SH-SY5Y (cell line): ENCODE measurements around the gene ZNF101.

Source experiments
- GATA2 ChIP-seq: IDR thresholded peaks from 2 replicates; pipeline ENCODE4 v1.6.1; 2011; ENCODE audit warnings: mild to moderate bottlenecking, low read depth, low read length
- GATA3 ChIP-seq: IDR thresholded peaks from 2 replicates; pipeline ENCODE4 v1.6.1; 2011; ENCODE audit warnings: low read depth, mild to moderate bottlenecking, low read length, moderate library complexity

The ZNF101 gene

DNA sequence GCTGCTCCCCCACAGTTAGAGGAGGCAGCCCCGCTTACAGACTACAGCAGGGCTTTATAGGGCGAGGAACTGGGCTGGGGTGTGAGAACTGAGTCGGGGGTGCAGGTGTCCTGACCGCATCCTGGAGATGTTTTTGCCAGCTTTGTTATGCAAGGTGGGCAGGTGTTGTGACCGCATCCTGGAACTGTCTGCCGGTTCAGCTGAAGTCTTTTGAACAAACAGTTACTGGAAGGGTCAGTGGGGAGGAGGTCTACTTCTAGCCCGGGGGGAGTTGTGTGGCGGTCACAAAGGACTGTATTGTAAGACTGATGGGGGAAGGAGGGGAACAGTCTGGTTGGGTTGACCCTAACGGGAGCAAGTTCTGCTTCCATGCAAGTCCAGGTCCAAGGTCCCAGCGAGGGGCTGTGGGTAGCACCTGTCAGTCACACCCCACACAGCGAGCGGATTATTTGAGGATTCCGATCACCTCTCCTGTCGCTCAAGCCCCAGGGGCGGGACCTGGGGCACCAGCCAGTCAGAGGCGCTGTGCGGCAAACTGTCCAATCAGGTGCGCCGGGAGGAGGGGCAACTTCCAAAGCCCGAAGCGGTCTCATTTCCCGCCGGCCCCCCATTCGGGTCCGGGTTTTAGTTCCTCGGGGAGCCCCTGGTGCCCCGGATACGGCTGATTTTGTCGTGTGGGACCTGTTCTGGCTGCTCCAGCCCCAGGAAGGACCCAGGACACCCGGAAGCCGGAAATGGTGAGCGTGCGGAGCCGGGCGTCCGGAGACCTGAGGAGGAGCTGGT lies at the start of gene ZNF101:
Gene ZNF101 (plus strand): TSS at position 610 of the 783 bp plus-strand sequence. CDS start 125 bp downstream, at position 735.
- TF ChIP-seq GATA3 (no peak), GATA2 (no peak)

DNA sequence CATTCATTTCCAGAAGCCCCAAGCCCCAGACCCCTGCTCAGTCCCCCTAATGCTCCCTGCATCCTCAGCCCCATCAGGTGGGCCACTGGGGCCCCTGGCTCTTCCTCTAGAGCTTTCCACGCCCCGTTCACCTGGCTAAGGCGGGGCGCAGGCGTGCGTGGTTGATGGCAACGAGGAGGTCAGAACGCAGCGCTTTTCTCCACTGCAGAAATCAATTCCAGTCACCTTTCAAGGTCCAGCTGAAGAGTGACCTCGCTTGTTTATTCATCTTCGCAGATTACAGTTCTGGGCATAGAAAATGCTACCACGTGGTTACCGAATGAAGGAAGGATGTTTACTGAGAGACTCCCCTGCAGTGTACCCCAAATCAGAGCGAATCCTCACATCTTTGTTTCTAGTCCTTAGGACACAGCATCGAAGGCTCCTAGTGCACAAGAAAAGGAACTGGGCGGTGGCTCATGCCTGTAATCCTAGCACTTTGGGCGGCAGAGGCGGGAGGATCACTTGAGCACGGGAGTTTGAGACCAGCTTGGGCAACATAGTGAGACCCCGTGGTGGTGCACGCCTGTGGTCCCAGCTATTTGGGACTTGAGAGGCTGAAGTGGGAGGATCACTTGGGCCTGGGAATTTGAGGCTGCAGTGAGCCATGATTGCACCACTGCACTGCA lies 49.3 kb upstream of the ZNF101 start:
- TF ChIP-seq GATA3: no peak
- TF ChIP-seq GATA2: no peak

DNA sequence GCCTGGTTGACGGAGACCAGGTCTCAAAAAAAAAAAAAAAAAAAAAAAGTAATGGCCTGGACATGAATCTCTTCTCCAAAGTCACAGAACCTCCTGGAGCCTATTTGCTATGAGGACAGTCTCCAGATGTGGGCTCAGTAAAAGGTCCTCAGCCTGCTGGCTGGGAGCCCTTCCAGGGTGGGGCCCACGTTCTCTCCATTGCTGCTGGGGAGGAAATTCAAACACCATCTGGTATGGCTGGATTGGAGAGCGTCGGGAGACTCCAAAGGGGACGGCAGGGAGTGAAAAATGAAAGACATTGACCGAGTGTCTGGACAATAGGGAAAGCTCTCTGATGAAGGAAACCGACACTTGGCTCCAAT lies 48.8 kb upstream of the ZNF101 start:
- TF ChIP-seq GATA3 (no peak), GATA2 (no peak)

DNA sequence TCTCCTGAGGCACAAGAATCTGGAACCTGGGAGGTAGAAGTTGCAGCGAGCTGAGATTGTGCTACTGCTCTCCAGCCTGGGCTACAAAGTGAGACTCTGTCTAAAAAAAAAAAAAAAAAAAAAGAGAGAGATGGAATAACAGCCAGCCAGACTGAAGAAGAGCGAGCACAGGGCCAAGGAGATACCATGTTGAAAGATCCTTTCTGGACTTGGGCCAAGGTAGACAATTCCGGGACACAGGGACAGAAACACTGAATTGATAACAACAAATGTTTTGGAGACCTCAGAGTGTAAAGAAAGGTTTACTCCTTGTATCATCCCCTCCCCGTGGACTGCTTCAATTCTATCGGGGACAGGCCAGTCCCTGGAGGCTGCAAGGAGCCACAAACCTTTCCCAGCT lies 45.3 kb upstream of the ZNF101 start:
- TF ChIP-seq GATA2: no peak
- no peak for TF ChIP-seq GATA3

DNA sequence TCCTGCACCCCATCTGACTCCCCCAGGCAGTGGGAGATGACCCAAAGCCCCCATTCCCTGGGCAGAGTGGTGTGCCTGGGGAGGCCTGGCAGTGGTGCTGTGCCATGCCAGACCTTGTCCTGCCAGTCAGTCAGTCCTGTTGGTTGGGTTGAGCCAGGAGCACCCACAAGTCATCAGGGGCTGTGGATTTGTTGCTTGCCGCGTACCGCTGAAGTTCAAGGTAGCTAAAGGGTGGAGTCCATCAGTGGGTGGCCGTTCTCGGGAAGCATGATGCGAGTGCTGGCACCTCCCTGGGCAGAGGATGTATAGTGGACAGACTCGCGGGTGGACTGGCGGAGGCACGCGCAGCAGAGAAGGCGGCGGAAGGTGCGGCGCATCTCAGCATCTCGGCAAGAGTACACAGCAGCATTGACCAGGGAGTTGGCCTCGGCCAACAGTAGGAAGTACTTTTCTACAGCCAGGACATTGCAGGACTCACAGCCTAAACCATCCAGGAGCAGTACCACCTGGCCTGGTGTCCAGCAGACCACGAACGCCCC lies 44.5 kb upstream of the ZNF101 start:
- TF ChIP-seq GATA3 (no peak), GATA2 (no peak)

DNA sequence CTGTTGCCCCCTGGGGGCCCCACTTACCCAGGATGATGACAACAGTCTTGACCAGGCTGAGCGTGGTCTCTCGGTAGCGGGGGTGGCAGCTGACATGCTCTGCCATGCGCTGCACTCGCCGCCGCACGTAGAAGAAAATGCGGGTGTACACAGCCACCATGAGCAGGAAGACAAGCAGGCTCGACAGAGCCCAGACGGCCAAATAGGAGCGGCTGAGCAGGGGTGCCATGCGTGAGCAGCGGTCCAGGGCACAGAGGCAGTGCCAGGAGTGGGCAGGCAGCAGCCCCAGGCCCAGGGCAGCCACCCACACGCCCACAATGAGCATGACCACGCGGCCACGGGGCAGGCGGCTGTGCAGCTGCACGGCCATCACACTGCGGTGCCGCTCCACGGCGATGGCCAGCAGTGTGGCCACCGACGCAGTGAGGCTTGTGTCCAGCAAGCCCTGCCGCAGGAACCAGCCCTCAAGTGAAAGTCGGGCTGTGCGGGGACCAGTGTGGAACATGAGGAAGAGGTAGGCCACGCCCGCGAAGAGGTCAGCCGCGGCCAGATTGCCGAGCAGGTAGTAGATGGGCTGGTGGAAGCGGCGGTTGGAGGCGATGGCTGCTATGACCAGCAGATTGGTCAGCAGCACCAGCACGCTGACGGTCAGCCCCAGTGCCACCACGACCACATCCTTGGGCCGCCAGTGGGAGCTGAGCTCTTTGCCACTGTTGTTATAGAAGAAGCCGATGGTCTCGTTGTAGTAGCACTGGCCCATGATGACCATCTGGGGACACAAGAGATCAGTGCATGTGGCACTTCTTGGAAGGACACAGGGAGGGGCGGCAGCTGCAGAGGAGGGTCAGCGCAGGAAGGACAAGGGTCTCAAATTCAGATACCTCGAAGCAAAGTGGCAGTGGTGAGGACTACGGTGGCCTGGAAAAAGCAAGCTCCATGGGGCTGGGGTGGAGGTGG lies 41.8 kb upstream of the ZNF101 start:
- no peak for TF ChIP-seq GATA2
- TF ChIP-seq GATA3: no peak

DNA sequence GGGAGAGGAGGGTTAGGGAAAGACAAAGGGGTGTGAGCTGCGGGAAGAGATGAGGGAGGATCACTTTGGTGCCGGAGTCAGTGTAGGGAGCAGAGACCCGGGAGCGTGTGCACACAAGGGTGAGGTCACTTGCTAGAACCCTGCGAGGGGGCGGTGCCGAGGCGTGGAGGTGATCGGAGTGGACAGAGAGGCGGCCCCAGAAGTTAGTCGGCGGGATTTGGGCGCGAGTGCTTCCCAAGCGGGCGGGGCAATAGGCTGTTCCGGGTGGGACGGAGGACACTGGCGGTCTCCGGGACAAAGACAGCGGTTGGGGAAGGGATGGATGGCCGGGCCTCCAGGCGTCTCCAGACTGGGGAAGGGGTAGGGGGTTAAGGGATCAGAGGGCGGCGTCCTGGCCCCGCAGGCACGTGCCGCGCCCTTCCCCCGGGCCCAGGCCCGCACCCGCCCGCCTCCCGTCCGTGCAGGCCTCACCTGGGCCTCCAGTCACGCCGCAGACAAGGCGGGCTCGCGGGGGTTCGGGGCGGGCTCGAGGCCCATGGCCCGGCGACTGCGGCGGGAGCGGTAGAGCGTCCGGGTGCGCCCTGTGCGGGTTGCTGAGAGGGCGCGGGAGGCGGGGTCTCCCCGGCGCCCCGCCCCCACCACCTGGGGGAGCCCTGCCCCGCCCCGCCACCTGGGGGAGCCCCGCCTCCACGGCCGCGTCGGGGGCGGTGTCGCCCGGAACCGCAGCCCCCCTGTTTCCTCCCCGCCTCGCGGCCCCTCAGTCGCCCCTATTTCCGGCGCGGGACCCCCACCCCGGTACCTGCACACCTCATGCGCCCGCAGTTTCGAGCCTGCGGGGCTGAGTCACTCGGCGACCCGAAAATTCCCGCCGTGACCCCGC lies 40.8 kb upstream of the ZNF101 start, which contains the start of gene LPAR2:
Gene LPAR2 (minus strand): TSS at position 600 of the 880 bp plus-strand sequence. CDS start 945 bp downstream, outside the sequence.
- TF ChIP-seq GATA3: no peak
- no peak for TF ChIP-seq GATA2

DNA sequence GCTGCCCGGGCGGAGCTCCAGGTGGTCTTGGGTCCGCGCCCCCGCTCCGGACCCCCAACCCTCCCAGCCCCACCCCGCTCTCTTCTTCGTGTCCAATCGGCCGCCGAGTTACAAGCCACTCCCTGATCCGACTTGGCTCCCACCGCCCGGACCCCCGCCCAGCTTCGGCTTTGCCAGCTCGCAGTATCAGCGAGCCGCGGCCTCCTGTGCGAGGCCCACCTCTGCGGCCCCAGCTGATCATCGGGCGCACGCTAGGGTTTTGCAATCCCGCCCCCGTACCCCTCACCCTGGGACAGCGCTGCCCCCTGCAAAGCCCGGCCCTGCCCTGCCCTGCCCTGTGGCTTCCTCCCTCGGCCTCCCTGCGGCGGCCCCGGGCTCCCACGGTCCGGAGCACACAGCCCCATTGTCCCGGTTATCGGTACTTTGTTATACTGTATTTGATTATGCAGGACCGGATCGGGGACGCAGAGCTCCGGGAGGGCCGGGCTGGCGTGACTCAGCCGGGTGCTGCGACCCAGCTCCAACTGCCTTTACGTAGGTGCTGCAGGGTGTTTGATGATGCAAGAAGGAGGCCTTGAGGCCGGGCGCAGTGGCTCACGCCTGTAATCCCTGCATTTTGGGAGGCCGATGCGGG lies 40.0 kb upstream of the ZNF101 start:
- TF ChIP-seq GATA3 (no peak), GATA2 (no peak)

DNA sequence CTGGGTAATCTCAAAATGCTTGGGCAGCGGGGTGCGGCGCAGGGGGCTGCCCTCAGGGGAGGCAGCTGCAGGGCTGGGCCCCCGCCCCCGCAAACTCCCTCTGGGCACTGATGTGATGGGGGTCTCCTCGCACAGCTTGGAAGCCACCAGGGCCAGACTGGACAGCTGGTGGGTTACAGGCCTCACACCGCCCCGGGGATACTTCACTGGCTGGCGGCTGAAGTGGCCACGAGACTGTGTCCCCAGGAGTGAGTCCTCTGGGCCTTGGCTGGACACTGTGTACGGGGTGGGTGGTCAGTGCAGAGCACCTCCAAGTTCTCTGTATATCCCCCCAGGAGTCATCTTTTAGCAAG lies 38.6 kb upstream of the ZNF101 start:
- no peak for TF ChIP-seq GATA3
- TF ChIP-seq GATA2: no peak

DNA sequence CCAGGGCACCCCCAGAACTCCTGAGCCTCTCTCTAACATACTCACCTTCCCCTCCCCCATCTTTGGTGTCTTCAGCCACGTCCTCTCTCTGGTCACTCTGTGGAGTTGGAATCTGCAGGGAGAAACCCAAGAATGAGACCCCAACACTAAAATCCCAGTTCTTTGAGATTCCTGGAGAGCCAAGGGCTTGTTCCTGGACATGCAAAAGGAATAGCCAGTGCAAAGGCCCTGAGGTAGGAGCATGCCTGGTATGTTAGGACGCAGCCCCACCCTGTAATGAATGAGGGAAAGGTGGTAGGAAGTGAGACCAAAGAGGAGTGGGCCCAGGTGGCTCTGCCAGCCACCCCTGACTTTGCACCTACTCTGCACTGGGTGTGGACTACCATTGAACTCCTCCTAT lies 38.2 kb upstream of the ZNF101 start:
- TF ChIP-seq GATA2 (no peak), GATA3 (no peak)

DNA sequence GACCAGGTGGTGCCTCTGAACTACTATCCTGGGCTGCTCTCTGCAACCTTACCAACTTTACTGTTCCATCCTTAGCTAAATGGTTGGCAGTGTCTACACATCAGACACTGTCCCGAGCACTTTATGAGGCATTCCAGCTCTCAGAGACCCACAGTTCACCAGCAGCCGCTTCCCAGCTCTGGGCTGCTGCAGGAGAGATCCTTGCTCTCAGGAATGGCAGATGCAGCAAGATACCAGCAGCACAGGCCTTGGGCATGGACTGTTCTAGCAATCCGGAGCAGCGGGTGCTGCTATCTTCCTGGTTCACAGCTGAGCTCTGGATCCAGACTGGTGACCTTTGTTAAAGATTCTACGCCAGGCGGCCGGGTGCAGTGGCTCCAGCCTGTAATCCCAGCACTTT lies 37.3 kb upstream of the ZNF101 start:
- TF ChIP-seq GATA3: no peak
- TF ChIP-seq GATA2: no peak

DNA sequence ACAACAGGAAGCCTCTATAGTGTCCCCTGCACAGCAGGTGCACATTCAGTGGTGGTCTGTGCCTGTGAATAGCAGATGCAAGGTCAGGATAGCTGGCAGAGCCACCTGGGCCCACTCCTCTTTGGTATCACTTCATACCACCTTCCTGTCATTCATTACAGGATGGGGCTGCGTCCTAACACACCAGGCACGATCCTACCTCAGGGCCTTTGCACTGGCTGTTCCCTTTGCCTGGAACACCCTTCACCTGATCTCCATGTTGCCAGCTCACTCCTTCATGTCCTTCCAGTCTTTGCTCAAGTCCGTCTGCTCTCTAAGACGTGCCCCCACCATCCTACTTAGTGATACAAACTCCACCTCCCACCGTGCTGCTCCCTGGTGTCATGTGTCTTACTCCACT lies 36.0 kb upstream of the ZNF101 start:
- no peak for TF ChIP-seq GATA3
- TF ChIP-seq GATA2: no peak
